Mesendoderm (in vitro differentiated cells): ENCODE measurements around the gene PROC.

Source experiments
- DNase-seq: peaks from one replicate; pipeline ENCODE4 v3.0.0; 2013
- H2AK5ac ChIP-seq: 2 replicates; pipeline ENCODE4 v1.6.1; 2013; ENCODE audit warnings: low read length, inconsistent platforms
- H2BK120ac ChIP-seq: 2 replicates; pipeline ENCODE4 v1.6.1; 2013; ENCODE audit warnings: low read depth, mild to moderate bottlenecking, low read length, moderate library complexity, mixed read lengths
- H2BK15ac ChIP-seq: replicated peaks from 2 replicates; pipeline ENCODE4 v1.6.1; 2013; ENCODE audit warnings: low read depth, mild to moderate bottlenecking, moderate library complexity
- H2BK5ac ChIP-seq: 2 replicates; pipeline ENCODE4 v1.6.1; 2013; ENCODE audit warnings: low read length, inconsistent platforms
- H3K18ac ChIP-seq: 2 replicates; pipeline ENCODE4 v1.6.1; 2013; ENCODE audit warnings: mild to moderate bottlenecking, low read length, mixed read lengths
- H3K23ac ChIP-seq: one replicate; pipeline ENCODE4 v1.6.1; 2013; ENCODE audit warnings: low read length
- H3K27ac ChIP-seq: 2 replicates; pipeline ENCODE4 v1.5.1; 2013; ENCODE audit warnings: low read depth, mild to moderate bottlenecking, inconsistent platforms, low read length, moderate library complexity
- H3K27me3 ChIP-seq: 2 replicates; pipeline ENCODE4 v1.6.1; 2013; ENCODE audit warnings: low read length, control low read depth, mild to moderate bottlenecking, inconsistent platforms; ENCODE audit not compliant: insufficient read depth, poor library complexity
- H3K36me3 ChIP-seq: 2 replicates; pipeline ENCODE4 v1.6.1; 2013; ENCODE audit warnings: low read length, inconsistent platforms; ENCODE audit not compliant: control insufficient read depth, insufficient read depth
- H3K4ac ChIP-seq: one replicate; pipeline ENCODE4 v1.6.1; 2013; ENCODE audit warnings: low read depth, mild to moderate bottlenecking, low read length, moderate library complexity
- H3K4me1 ChIP-seq: 2 replicates; pipeline ENCODE4 v1.6.1; 2013; ENCODE audit warnings: low read depth, low read length, inconsistent platforms; ENCODE audit not compliant: control insufficient read depth
- H3K4me2 ChIP-seq: 2 replicates; pipeline ENCODE4 v1.6.1; 2013; ENCODE audit warnings: low read length
- H3K4me3 ChIP-seq: 2 replicates; pipeline ENCODE4 v1.5.1; 2013; ENCODE audit warnings: mild to moderate bottlenecking, low read length
- H3K56ac ChIP-seq: one replicate; pipeline ENCODE4 v1.6.1; 2013; ENCODE audit warnings: low read length
- H3K79me1 ChIP-seq: 2 replicates; pipeline ENCODE4 v1.6.1; 2013; ENCODE audit warnings: low read length, inconsistent platforms
- H3K79me2 ChIP-seq: 2 replicates; pipeline ENCODE4 v1.6.1; 2013; ENCODE audit warnings: mild to moderate bottlenecking, low read length; ENCODE audit not compliant: control insufficient read depth, insufficient read depth
- H3K9ac ChIP-seq: 2 replicates; pipeline ENCODE4 v1.6.1; 2013; ENCODE audit warnings: low read length, inconsistent platforms
- H4K5ac ChIP-seq: one replicate; pipeline ENCODE4 v1.6.1; 2013; ENCODE audit warnings: low read length
- H4K8ac ChIP-seq: one replicate; pipeline ENCODE4 v1.6.1; 2013; ENCODE audit warnings: low read depth, mild to moderate bottlenecking, control low read depth, low read length, moderate library complexity
- WGBS: extraction: QIAGEN DNeasy Blood & Tissue Kit; methylation state at CpG from one replicate; pipeline ENCODE4 v1.1.7; 2013; ENCODE audit warnings: low lambda C conversion rate, missing lambda C conversion rate; ENCODE audit not compliant: insufficient coverage; ENCODE audit errors: extremely low coverage; 5-methylcytosine and 5-hydroxymethylcytosine counted together

The PROC gene

GRCh38 chr2:127427376-127428056, 9.3 kb downstream of the PROC start:
- H3K4me1 ChIP-seq = no peaks in the 10 kb centered on the region
- no peak for DNase-seq
- no peak overlapping the region for H2AK5ac ChIP-seq
- H4K8ac ChIP-seq = no peak overlapping the region
- no peaks in the 10 kb centered on the region for H3K79me2 ChIP-seq
- no peak overlapping the region for H3K4ac ChIP-seq
- H3K9ac ChIP-seq = no peak overlapping the region
- no peak overlapping the region for H3K4me2 ChIP-seq
- H3K23ac ChIP-seq = peak overlapping the region; percentile 66
- H3K79me1 ChIP-seq = no peaks in the 10 kb centered on the region
- no peak overlapping the region for H3K4me3 ChIP-seq
- no peak overlapping the region for H2BK120ac ChIP-seq
- no CpG with 5 or more reads among the region's 7 CpGs for WGBS
- H2BK15ac ChIP-seq = no peak overlapping the region
- H2BK5ac ChIP-seq = no peak overlapping the region
- H3K36me3 ChIP-seq = no peaks in the 10 kb centered on the region
- H3K27ac ChIP-seq = no peak overlapping the region
- H3K56ac ChIP-seq = no peak overlapping the region
- no peak overlapping the region for H4K5ac ChIP-seq
- no peaks in the 10 kb centered on the region for H3K27me3 ChIP-seq
- no peak overlapping the region for H3K18ac ChIP-seq

- Histone ChIP-seq H3K23ac (no peak overlapping the region), H3K36me3 (no peaks in the 10 kb centered on the region), H3K4me1 (no peaks in the 10 kb centered on the region), H3K27me3 (no peaks in the 10 kb centered on the region), H3K79me1 (no peaks in the 10 kb centered on the region), H3K79me2 (no peaks in the 10 kb centered on the region), H4K5ac (no peak overlapping the region), H3K56ac (no peak overlapping the region), H2BK5ac (no peak overlapping the region), H3K4me2 (no peak overlapping the region), H3K18ac (no peak overlapping the region), H3K4ac (no peak overlapping the region), H4K8ac (no peak overlapping the region), H2AK5ac (no peak overlapping the region), H3K4me3 (no peak overlapping the region), H3K27ac (no peak overlapping the region), H3K9ac (no peak overlapping the region), H2BK15ac (no peak overlapping the region), H2BK120ac (no peak overlapping the region)
- no peak for DNase-seq
- no CpG with 5 or more reads among the region's 36 CpGs for WGBS
These were observed 10.0 kb downstream of the PROC start for GRCh38 chr2:127428057-127428814.

- no CpG with 5 or more reads among the region's 6 CpGs for WGBS
These were observed 10.5 kb downstream of the PROC start for GRCh38 chr2:127428815-127429109.

GRCh38 chr2:127429291-127429690, 11.1 kb downstream of the PROC start:
- no peaks in the 10 kb centered on the region for H3K79me1 ChIP-seq

More at GRCh38 chr2:127428815-127429109, 10.5 kb downstream of the PROC start:
- no peak overlapping the region for H4K5ac ChIP-seq
- H4K8ac ChIP-seq = no peak overlapping the region
- H3K4me1 ChIP-seq = no peaks in the 10 kb centered on the region
- H3K23ac ChIP-seq = no peak overlapping the region
- no peak for DNase-seq
- H3K36me3 ChIP-seq = no peaks in the 10 kb centered on the region
- H2BK15ac ChIP-seq = no peak overlapping the region
- no peak overlapping the region for H3K27ac ChIP-seq
- H2BK120ac ChIP-seq = no peak overlapping the region
- H2BK5ac ChIP-seq = no peak overlapping the region
- no peaks in the 10 kb centered on the region for H3K79me2 ChIP-seq
- H2AK5ac ChIP-seq = no peak overlapping the region
- H3K4me3 ChIP-seq = no peak overlapping the region
- no peaks in the 10 kb centered on the region for H3K27me3 ChIP-seq
- H3K56ac ChIP-seq = no peak overlapping the region
- H3K4me2 ChIP-seq = no peak overlapping the region
- H3K18ac ChIP-seq = no peak overlapping the region
- no peak overlapping the region for H3K9ac ChIP-seq
- no peak overlapping the region for H3K4ac ChIP-seq
- H3K79me1 ChIP-seq = no peaks in the 10 kb centered on the region

GRCh38 chr2:127429844-127430425, 11.7 kb downstream of the PROC start:
- Histone ChIP-seq H2BK120ac (no peak overlapping the region), H2AK5ac (no peak overlapping the region), H3K18ac (no peak overlapping the region), H2BK15ac (no peak overlapping the region), H3K23ac (no peak overlapping the region), H2BK5ac (no peak overlapping the region), H3K4me1 (no peaks in the 10 kb centered on the region), H4K5ac (no peak overlapping the region), H3K79me1 (no peaks in the 10 kb centered on the region), H3K56ac (no peak overlapping the region), H3K9ac (no peak overlapping the region), H3K36me3 (no peaks in the 10 kb centered on the region), H3K4ac (no peak overlapping the region), H4K8ac (no peak overlapping the region), H3K4me2 (no peak overlapping the region), H3K27ac (no peak overlapping the region), H3K4me3 (no peak overlapping the region), H3K27me3 (no peaks in the 10 kb centered on the region), H3K79me2 (no peaks in the 10 kb centered on the region)
- DNase-seq = no peak
- no CpG with 5 or more reads among the region's 7 CpGs for WGBS

More at GRCh38 chr2:127429291-127429690, 11.1 kb downstream of the PROC start:
- Histone ChIP-seq H3K27ac (no peak overlapping the region), H3K4me2 (no peak overlapping the region), H3K4me1 (no peaks in the 10 kb centered on the region), H2BK120ac (no peak overlapping the region), H3K56ac (no peak overlapping the region), H2AK5ac (no peak overlapping the region), H3K79me2 (no peaks in the 10 kb centered on the region), H4K5ac (no peak overlapping the region), H2BK5ac (no peak overlapping the region), H2BK15ac (no peak overlapping the region), H4K8ac (no peak overlapping the region), H3K4me3 (no peak overlapping the region), H3K23ac (no peak overlapping the region), H3K27me3 (no peaks in the 10 kb centered on the region), H3K18ac (no peak overlapping the region), H3K9ac (no peak overlapping the region), H3K36me3 (no peaks in the 10 kb centered on the region), H3K4ac (no peak overlapping the region)
- no peak for DNase-seq
- WGBS = no CpG with 5 or more reads among the region's 4 CpGs
